Endodermal cell (in vitro differentiated cells): Measurements from ENCODE around the gene CCDC88C. TPM values are rescaled to one million over a fixed set of nuclear protein-coding genes. Genes with fewer than 3 reads are reported as not detected.

Source experiments
- DNase-seq: peaks from one replicate; pipeline ENCODE4 v3.0.0-alpha.2; 2017
- H3K27ac ChIP-seq: 2 replicates; pipeline ENCODE4 v1.5.1; 2013; ENCODE audit warnings: mild to moderate bottlenecking, low read depth, low read length, moderate library complexity
- H3K27me3 ChIP-seq: 2 replicates; pipeline ENCODE4 v1.6.1; 2013; ENCODE audit warnings: mild to moderate bottlenecking, low read length, moderate library complexity; ENCODE audit not compliant: insufficient read depth, control insufficient read depth, poor library complexity, severe bottlenecking
- H3K36me3 ChIP-seq: 2 replicates; pipeline ENCODE4 v1.7.0; 2013; ENCODE audit warnings: mild to moderate bottlenecking, low read length, moderate library complexity; ENCODE audit not compliant: control insufficient read depth, insufficient read depth
- H3K4me1 ChIP-seq: one replicate; pipeline ENCODE4 v1.7.0; 2013; ENCODE audit warnings: low read length; ENCODE audit not compliant: control insufficient read depth, insufficient read depth
- H3K4me3 ChIP-seq: 2 replicates; pipeline ENCODE4 v1.5.1; 2013; ENCODE audit warnings: mild to moderate bottlenecking, low read length, moderate library complexity
- H3K9ac ChIP-seq: 2 replicates; pipeline ENCODE4 v1.6.1; 2013; ENCODE audit warnings: mild to moderate bottlenecking, low read length, moderate library complexity; ENCODE audit not compliant: poor library complexity, severe bottlenecking; ENCODE audit errors: extremely low read depth
- H3K9me3 ChIP-seq: 2 replicates; pipeline ENCODE4 v1.6.1; 2013; ENCODE audit warnings: mild to moderate bottlenecking, low read length, moderate library complexity; ENCODE audit not compliant: control insufficient read depth
- H3K27ac Mint-ChIP-seq: 2 replicates; pipeline ENCODE4 v1.8.0; 2020; ENCODE audit warnings: mixed read lengths
- H3K27me3 Mint-ChIP-seq: 2 replicates; pipeline ENCODE4 v1.8.0; 2021; ENCODE audit warnings: mild to moderate bottlenecking, mixed read lengths; ENCODE audit not compliant: insufficient read depth
- H3K36me3 Mint-ChIP-seq: 2 replicates; pipeline ENCODE4 v1.8.0; 2020; ENCODE audit warnings: low read depth, mixed read lengths
- H3K4me1 Mint-ChIP-seq: 2 replicates; pipeline ENCODE4 v1.8.0; 2020; ENCODE audit warnings: mixed read lengths
- H3K4me3 Mint-ChIP-seq: 2 replicates; pipeline ENCODE4 v1.8.0; 2020; ENCODE audit warnings: mild to moderate bottlenecking, moderate library complexity, mixed read lengths
- H3K9me3 Mint-ChIP-seq: 2 replicates; pipeline ENCODE4 v1.8.0; 2020; ENCODE audit warnings: mild to moderate bottlenecking, mixed read lengths
- WGBS, 2 experiments: methylation state at CpG; one replicate each; pipeline versions ENCODE4 v1.1.5 to v1.1.7; 2013; ENCODE audit warnings: missing lambda C conversion rate in 2 of 2, mixed read lengths in 1 of 2; ENCODE audit not compliant: insufficient coverage in 1 of 2, insufficient read length in 1 of 2; 5-methylcytosine and 5-hydroxymethylcytosine counted together
- total RNA-seq, 2 donors: library from RNA; stranded (reverse); fragmentation: NEBNext Ultra II Directional in 1 of 2; extraction: Animal tissue kit (Norgen Biotek cat#: 25700) in 1 of 2; gene quantifications; 2 replicates in 1 of 2; 3 replicates in 1 of 2; pipeline ENCODE4 v1.2.1, GENCODE V29; 2021
- TF ChIP-seq, protein P1 (sequence below): fragments of 200-600 bp; sonication (generic); conservative IDR thresholded peaks from 2 replicates; pipeline ENCODE4 v1.5.0; 2021; ENCODE audit warnings: antibody characterized with exemption, mild to moderate bottlenecking

CCDC88C gene
- total RNA-seq, 2 donors from 2014 or later = 50.0 to 50.5 TPM

DNA sequence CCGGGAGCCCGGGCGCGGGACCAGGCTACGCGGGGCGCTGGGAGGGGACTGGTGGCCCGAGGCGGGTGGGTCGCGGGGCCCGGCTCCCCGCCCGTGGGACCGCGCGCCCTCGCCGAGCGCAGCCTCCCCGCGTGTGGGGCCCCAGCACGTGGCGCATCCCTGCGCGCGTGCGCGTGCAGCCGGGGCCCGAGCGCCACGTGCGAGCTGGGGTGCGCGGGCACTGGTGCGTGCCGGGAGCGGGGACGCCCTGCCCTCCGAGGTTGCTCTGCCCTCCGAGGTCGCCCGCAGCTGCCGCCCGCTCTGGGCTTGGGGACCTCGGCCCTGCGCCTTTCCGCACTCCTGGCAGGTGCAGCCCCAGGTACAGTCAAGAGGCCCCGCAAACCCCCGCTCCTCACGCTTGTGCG is 365 bp upstream of the CCDC88C start:
- H3K27ac Mint-ChIP-seq = no peak overlapping the region
- H3K9me3 Mint-ChIP-seq = no peaks in the 10 kb centered on the region
- peaks cover 35% of the 10 kb centered on the region for H3K4me1 Mint-ChIP-seq
- Histone ChIP-seq H3K36me3 (no peaks in the 10 kb centered on the region), H3K9ac (no peak overlapping the region), H3K4me3 (peak overlapping the region; percentile 60), H3K27ac (peak overlapping the region; percentile 38), H3K27me3 (no peaks in the 10 kb centered on the region), H3K4me1 (peaks cover 8% of the 10 kb centered on the region), H3K9me3 (no peaks in the 10 kb centered on the region)
- peaks cover 15% of the 10 kb centered on the region for H3K36me3 Mint-ChIP-seq
- WGBS, 2 experiments = 2 to 3% methylated on average over 26 to 53 of the region's 53 CpGs
- peak; percentile 81 for DNase-seq
- H3K27me3 Mint-ChIP-seq = no peaks in the 10 kb centered on the region
- peak overlapping the region; percentile 50 for H3K4me3 Mint-ChIP-seq
- TF ChIP-seq, protein P1, sequence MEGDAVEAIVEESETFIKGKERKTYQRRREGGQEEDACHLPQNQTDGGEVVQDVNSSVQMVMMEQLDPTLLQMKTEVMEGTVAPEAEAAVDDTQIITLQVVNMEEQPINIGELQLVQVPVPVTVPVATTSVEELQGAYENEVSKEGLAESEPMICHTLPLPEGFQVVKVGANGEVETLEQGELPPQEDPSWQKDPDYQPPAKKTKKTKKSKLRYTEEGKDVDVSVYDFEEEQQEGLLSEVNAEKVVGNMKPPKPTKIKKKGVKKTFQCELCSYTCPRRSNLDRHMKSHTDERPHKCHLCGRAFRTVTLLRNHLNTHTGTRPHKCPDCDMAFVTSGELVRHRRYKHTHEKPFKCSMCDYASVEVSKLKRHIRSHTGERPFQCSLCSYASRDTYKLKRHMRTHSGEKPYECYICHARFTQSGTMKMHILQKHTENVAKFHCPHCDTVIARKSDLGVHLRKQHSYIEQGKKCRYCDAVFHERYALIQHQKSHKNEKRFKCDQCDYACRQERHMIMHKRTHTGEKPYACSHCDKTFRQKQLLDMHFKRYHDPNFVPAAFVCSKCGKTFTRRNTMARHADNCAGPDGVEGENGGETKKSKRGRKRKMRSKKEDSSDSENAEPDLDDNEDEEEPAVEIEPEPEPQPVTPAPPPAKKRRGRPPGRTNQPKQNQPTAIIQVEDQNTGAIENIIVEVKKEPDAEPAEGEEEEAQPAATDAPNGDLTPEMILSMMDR = no peak

GRCh38 chr14:91416744-91417119 is 888 bp downstream of the CCDC88C start:
- peak overlapping the region; percentile 89 for H3K4me3 ChIP-seq
- peak overlapping the region; percentile 84 for H3K27ac Mint-ChIP-seq
- H3K27ac ChIP-seq = no peak overlapping the region
- H3K27me3 ChIP-seq = no peaks in the 10 kb centered on the region
- TF ChIP-seq, protein P1 = no peak
- peaks cover 40% of the 10 kb centered on the region for H3K4me1 Mint-ChIP-seq
- no peaks in the 10 kb centered on the region for H3K9me3 Mint-ChIP-seq
- 0 to 2% methylated on average over 4 to 19 of the region's 19 CpGs for WGBS, 2 experiments
- peaks cover 4% of the 10 kb centered on the region for H3K36me3 ChIP-seq
- H3K36me3 Mint-ChIP-seq = peaks cover 19% of the 10 kb centered on the region
- peak; percentile 66 for DNase-seq
- peaks cover 9% of the 10 kb centered on the region for H3K4me1 ChIP-seq
- H3K4me3 Mint-ChIP-seq = peak overlapping the region; percentile 89
- H3K9ac ChIP-seq = peak overlapping the region; percentile 63
- no peaks in the 10 kb centered on the region for H3K9me3 ChIP-seq
- H3K27me3 Mint-ChIP-seq = no peaks in the 10 kb centered on the region

DNA sequence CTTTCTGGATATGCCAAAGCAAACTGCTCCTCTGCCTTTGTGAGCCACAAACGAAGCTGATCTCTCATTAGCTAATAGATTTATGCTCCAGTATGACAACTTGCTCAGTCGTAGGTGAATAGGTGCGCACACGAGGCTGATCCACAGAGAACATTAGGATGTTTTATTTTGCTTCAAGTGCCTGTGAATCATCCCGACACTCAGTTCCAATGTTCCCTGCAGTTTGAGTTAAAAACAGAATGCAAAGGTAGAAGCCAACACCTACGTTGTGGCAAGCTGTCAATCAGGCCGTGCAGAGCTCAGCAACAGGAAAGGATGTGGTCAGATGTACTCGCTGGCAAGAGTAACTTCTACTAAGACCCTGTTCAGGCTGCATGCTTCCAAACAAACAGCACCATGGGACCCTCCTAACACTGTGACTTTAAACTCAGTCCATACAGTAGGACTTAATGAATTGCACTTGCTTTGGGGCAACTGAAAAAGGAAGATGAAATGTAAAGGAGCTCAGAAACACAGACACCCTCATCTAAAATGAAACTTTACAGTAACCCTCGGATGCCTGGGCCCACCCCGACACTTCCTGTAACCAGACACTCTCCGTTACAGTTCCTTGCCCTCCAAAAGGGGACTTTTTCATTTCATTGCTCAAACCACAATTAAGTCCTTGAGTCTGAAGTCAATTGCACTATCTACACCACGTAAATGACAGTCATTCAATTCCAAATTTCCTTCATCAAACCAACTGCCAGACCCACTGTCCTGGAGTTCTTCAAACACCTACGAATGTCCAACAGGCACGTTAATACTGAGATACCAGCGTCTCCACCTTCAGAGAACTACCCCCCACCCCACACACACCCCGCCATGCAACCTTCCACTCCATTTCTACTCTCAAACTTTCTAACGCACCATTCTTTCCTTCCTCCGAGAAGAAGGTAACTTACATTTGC is 1.6 kb downstream of the CCDC88C start:
- H3K9ac ChIP-seq = peak overlapping the region; percentile 63
- 50 to 53% methylated on average over 15 to 18 of the region's 18 CpGs for WGBS, 2 experiments
- Mint-ChIP-seq H3K27ac (peak overlapping the region; percentile 84), H3K4me3 (peak overlapping the region; percentile 89), H3K4me1 (peaks cover 43% of the 10 kb centered on the region), H3K27me3 (no peaks in the 10 kb centered on the region), H3K36me3 (peaks cover 23% of the 10 kb centered on the region), H3K9me3 (no peaks in the 10 kb centered on the region)
- H3K27me3 ChIP-seq = no peaks in the 10 kb centered on the region
- peak; percentile 50 for DNase-seq
- H3K4me3 ChIP-seq = peak overlapping the region; percentile 89
- peaks cover 4% of the 10 kb centered on the region for H3K36me3 ChIP-seq
- no peaks in the 10 kb centered on the region for H3K9me3 ChIP-seq
- H3K27ac ChIP-seq = no peak overlapping the region
- TF ChIP-seq, protein P1 = no peak
- peaks cover 9% of the 10 kb centered on the region for H3K4me1 ChIP-seq
